Ecto neural progenitor cell (in vitro differentiated cells): Measurements from ENCODE around the gene COL15A1.

ENCODE experiments used
- DNase-seq: peaks from one replicate; pipeline ENCODE4 v3.0.0-alpha.2; 2018; ENCODE audit warnings: low spot score

The COL15A1 gene

GRCh38 chr9:98916660-98917059 lies 27.0 kb upstream of the COL15A1 start:
- DNase-seq: peak; percentile 78

GRCh38 chr9:98917746-98918487 lies 25.8 kb upstream of the COL15A1 start:
- DNase-seq: peak; percentile 44

DNA sequence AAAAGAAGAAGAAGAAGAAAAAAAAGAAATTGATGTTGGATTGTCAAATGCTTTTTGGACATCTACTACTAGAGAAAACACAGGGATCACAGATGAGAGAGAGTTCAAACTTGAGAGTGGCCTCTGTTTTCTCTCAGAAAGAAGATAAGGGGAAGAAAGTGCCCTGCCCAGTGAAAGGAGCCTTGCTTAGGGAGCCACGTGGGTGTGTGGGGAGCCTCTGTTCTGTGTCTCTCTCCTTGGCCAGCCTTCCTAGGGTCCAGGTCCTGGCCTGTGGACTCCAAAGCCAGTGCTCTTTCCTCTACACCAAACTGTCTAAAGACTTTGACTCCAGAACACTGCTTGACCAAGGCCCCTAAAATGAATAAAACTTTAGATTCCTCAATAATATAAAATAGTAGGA lies 22.0 kb upstream of the COL15A1 start:
- peak; percentile 14 for DNase-seq

- DNase-seq: no peak
Measured at GRCh38 chr9:98922721-98923435, 20.8 kb upstream of the COL15A1 start.

DNA sequence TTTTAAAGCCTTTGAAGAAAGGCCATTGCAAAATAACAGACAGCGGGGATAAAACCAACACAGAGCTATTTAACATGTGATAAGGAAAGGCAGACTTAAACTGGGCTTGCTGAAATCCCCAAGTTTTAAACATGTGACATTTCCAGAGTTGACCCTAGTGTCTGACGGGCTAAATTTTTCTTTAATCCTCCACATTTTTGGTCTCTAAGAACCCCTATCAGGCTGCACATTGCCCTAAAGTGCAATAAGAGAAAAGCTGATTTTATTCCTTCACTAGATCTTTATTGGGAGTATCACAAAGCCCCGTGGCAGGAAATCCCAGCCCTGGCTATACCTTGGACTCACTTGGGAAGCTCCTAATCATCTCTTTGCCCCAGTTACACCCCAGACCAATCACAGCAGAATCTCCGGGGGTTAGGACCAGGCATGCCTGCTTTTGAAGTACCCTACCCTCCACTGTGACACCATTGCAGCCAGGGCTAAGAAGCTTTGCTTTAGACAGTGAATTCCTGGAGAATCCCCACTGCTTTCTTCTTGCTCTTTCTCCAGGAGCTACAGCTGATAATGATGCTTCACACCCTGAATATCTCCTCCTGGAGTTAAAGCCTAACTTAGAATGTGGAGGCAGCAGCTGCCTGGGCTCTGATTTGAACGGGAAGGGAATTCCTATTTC lies 20.1 kb upstream of the COL15A1 start:
- DNase-seq: no peak

GRCh38 chr9:98924946-98925820 lies 18.5 kb upstream of the COL15A1 start:
- DNase-seq: no peak

DNA sequence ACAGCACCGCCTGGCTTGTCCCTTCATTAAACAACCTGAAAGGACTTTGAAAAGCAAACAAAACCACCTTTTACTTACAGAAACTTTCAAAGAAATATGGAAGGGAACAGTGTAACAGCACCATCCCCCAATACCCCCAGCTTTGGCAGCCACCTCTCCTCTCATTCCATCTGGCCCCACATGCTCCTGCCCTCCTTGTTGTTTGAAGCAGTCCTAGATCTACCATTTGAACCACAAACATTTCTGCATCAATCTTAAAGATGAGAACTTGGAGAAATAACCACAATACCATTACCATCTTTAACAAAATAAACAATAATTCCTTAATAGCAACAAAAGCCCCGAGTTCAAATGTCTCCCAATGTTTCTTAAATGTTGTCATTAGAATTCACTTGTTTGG lies 17.8 kb upstream of the COL15A1 start:
- no peak for DNase-seq

DNA sequence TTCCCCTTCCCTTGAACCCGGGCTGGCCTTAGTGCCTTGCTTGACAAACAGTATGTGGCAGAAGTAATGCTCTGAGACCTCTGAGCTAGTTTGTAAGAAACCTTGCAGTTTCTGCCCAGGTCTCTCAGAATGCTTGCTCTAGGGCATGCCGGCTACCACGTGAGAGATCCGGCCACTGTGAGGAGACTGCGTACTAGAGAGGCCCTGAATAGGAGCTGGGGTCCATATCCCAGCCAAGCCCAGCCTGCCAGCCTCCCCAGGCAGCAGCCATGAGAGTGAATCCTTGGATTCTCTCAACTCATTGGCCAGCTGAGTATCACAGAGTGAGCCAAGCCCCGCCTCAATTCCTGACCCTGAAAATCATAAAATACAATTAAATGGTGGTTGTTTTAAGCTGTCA lies 16.0 kb upstream of the COL15A1 start:
- DNase-seq: no peak

DNA sequence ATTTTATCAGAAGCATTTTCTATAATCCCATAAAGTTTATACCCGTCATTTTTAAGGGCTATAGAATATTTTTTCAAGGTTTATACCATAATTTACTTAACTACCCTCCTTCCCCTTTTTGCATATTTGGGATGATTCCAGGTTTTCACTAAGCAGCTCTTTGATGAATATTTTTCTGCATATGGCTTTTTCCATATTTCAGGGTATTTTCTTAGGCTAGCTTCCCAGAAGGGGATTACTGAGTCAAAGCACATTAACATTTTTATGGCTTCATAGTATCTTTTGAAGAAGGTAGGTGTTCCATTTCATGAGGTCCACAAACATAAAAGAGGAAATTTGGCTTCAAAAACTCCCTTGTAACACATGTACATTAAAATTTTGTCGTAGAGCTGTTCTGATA lies 14.6 kb upstream of the COL15A1 start:
- no peak for DNase-seq

GRCh38 chr9:98929895-98930341 lies 13.8 kb upstream of the COL15A1 start:
- DNase-seq: no peak

DNA sequence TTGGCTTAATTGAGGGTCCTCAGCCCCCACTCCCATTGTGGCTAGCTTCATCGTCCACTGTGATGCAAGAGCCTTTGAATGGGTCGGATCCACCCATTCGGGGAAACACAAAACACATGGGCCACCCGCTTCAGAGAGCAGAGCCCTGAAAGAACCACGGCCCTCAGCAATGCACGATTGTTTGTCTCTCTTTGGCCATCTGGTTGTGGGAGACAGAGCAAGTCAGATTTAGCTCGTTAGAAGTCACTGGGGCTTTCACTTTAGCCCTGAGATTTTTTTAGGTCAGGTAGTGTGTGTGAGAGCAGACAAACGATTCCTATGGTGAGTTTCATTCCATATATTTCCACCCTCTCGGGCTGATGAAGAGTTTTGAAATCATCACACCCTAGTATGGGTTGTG lies 12.9 kb upstream of the COL15A1 start:
- no peak for DNase-seq

DNA sequence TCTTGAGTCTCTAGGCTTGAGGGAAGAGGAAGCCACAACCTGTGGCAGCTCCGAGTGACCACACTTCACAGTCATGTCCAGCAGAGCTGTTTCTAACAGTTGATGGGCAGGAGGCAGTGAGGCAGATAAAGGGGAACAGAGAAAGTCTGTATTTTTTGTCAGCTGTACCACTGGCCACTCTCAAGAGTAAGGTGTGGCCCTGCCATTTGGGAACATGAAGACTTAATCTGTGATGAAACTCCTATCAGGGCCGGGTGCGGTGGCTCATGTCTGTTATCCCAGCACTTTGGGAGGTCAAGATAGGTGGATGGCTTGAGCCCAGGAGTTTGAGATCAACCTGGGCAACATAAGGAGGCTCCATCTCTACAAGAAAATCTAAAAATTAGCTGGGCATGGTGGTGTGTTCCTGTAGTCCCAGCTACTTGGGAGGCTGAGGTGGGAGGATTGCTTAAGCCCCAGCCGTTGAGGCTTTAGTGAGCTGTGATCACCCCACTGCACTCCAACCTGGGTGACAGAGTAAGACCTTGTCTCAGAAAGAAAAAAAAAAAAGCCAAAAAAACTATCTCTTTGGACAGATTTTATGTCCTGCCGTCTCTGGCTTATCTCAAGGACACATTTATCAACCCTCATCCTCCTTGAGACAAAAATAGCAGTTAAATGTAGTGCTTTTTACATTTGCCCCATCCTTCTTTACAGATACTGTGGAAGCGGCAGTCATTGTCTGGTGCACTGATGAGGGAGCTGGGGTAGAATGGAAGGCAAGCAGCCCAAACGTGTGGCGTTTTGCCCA lies 11.9 kb upstream of the COL15A1 start:
- DNase-seq: no peak

GRCh38 chr9:98933185-98933584 lies 10.5 kb upstream of the COL15A1 start:
- no peak for DNase-seq

- no peak for DNase-seq
Measured at GRCh38 chr9:98933890-98934289, 9.8 kb upstream of the COL15A1 start.

DNA sequence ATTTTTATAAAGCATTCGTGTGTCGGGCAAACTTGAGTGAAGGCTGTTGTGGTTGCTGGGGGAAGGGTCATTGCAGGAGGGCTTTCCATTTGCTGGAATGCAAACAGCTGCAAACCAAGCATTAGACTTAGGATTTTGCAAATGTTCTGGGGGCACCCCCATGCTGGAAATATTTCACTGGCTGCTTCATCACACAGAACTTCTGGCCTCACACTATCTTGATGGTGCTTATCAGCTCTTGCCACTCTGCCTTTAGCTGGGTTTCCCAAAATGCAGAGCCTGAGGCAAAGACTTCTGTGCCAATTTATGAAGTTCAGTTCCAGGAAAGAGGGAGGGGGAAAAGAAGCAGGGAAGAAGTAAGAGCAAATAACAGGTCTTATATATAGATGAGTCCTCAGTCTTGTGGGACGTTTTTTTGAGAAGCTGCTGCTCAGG lies 8.6 kb upstream of the COL15A1 start:
- DNase-seq: no peak

DNA sequence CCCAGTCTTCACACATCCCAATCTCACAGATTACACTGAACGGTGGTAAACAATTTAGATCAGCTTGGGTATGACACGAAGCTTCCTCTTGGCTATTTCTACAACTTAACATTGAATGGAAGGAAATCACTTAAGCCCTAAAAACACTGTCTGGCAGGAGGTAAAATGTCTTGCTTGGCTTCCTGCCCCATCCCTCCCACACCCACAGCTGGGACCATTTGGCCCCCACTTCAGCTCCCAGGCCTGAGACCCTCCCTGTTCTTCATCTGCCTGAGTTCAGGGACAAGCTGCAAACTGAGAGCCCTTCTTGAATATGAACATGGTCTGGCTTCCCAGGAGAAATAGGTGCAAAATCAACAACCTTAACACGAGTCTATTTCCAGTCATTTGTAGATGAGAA lies 3.4 kb upstream of the COL15A1 start:
- no peak for DNase-seq

- DNase-seq: no peak
Measured at GRCh38 chr9:98941946-98942523, 1.7 kb upstream of the COL15A1 start.

GRCh38 chr9:98942906-98943681 lies 613 bp upstream of the COL15A1 start:
- no peak for DNase-seq

- peak; percentile 60 for DNase-seq
Measured at GRCh38 chr9:98944057-98944733, 488 bp downstream of the COL15A1 start.

DNA sequence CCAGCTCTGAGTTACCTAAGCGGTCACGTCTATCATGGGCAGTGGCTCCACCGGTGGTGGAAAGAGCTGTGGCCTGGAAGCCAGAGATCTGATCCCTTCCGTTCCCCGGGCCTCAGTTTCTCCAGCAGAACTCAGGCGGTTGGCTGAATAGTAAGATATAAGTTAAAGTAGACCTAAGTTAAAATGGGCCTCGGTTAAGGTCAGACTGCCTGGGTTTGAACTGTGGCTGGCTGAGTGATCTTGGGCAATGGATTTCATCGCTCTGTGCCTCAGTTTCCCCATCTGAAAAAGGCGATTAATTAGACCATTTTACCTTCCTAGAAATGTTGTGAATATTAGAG lies 997 bp downstream of the COL15A1 start:
- DNase-seq: no peak
